Natural killer cell (primary cell): ENCODE data around the gene AOPEP. TPM values are rescaled to one million over a fixed set of nuclear protein-coding genes. Genes with fewer than 3 reads are reported as not detected.

Experiments
- ATAC-seq, 3 donors: fragments of 150-1000 bp in 2 of 3; fragments of 200-7000 bp in 1 of 3; cut with Tn5 transposase; 1 replicate in 1 of 3; 2 replicates in 2 of 3; pipeline ENCODE4 v1.10.0; 2021; ENCODE audit warnings: mild to moderate bottlenecking in 2 of 3, moderate library complexity in 2 of 3
- DNase-seq, 2 donors: peaks; one replicate each; pipeline versions ENCODE4 v3.0.0 to v3.0.0-alpha.2; 2013 to 2021; ENCODE audit warnings: mixed read lengths in 1 of 2
- H3K27ac ChIP-seq: one replicate; pipeline ENCODE4 v1.5.1; 2013; ENCODE audit warnings: mild to moderate bottlenecking, low read length
- H3K27me3 ChIP-seq: one replicate; pipeline ENCODE4 v1.6.1; 2013; ENCODE audit warnings: low read length; ENCODE audit not compliant: control insufficient read depth, insufficient read depth
- H3K36me3 ChIP-seq: one replicate; pipeline ENCODE4 v1.6.1; 2013; ENCODE audit warnings: low read length; ENCODE audit not compliant: control insufficient read depth, insufficient read depth
- H3K4me1 ChIP-seq: one replicate; pipeline ENCODE4 v1.6.1; 2013; ENCODE audit warnings: low read length; ENCODE audit not compliant: control insufficient read depth, insufficient read depth
- H3K4me3 ChIP-seq: one replicate; pipeline ENCODE4 v1.5.1; 2013; ENCODE audit warnings: low read length
- H3K9me3 ChIP-seq: one replicate; pipeline ENCODE4 v1.6.1; 2013; ENCODE audit warnings: low read length; ENCODE audit not compliant: control insufficient read depth, insufficient read depth
- H3K27ac Mint-ChIP-seq, 2 donors: one replicate each; pipeline ENCODE4 v1.8.0; 2022; ENCODE audit warnings: mild to moderate bottlenecking in 2 of 2, mixed read lengths in 2 of 2, moderate library complexity in 1 of 2
- H3K27me3 Mint-ChIP-seq, 2 donors: one replicate each; pipeline ENCODE4 v1.8.0; 2022; ENCODE audit warnings: low read depth in 2 of 2, mixed read lengths in 2 of 2
- H3K36me3 Mint-ChIP-seq: one replicate; pipeline ENCODE4 v1.8.0; 2022; ENCODE audit warnings: mixed read lengths
- H3K4me1 Mint-ChIP-seq, 2 donors: one replicate each; pipeline ENCODE4 v1.8.0; 2022; ENCODE audit warnings: mixed read lengths in 2 of 2
- H3K4me3 Mint-ChIP-seq: one replicate; pipeline ENCODE4 v1.8.0; 2022; ENCODE audit warnings: mild to moderate bottlenecking, moderate library complexity, mixed read lengths
- H3K9me3 Mint-ChIP-seq, 2 donors: one replicate each; pipeline ENCODE4 v1.8.0; 2022; ENCODE audit warnings: mixed read lengths in 2 of 2
- CTCF ChIP-seq: fragments of 200-600 bp; IDR thresholded peaks from one replicate; pipeline ENCODE4 v1.8.0; 2022; ENCODE audit warnings: antibody characterized with exemption
- WGBS: methylation state at CpG from one replicate; pipeline ENCODE4 v1.1.7; 2013; ENCODE audit warnings: missing lambda C conversion rate; ENCODE audit not compliant: insufficient coverage; 5-methylcytosine and 5-hydroxymethylcytosine counted together
- intact Hi-C: fragments of 100-400 bp; cut with micrococcal nuclease; formaldehyde crosslinking; loops from one replicate; pipeline ENCODE4 v1.14.2; 2022
- total RNA-seq, 4 donors: library from RNA; stranded (reverse); fragments of 120-200 nt in 1 of 4; gene quantifications; one replicate each; pipeline versions ENCODE4 v1.2.3 to v1.2.4, GENCODE V29; 2013 to 2022

The AOPEP gene
- total RNA-seq, 3 donors from 2014 or later (not counting 1 experiment from before 2014, with no cell fraction given) = 20.1 to 22.6 (median 20.6) TPM

- peak overlapping the region in 1 of 2 donors; percentile 2 for H3K27ac Mint-ChIP-seq
Observed at GRCh38 chr9:94806307-94806893, 79.9 kb downstream of the AOPEP start.

GRCh38 chr9:94807556-94807955, 81.1 kb downstream of the AOPEP start:
- no peaks in the 10 kb centered on the region for H3K9me3 Mint-ChIP-seq
- Histone ChIP-seq H3K9me3 (no peaks in the 10 kb centered on the region), H3K27ac (no peak overlapping the region), H3K4me3 (no peak overlapping the region), H3K27me3 (no peaks in the 10 kb centered on the region), H3K4me1 (no peaks in the 10 kb centered on the region), H3K36me3 (peaks cover 3% of the 10 kb centered on the region)
- intact Hi-C loops = no loop called here
- no peak for TF ChIP-seq CTCF
- H3K4me3 Mint-ChIP-seq = no peak overlapping the region
- no peaks in the 10 kb centered on the region for H3K27me3 Mint-ChIP-seq
- H3K27ac Mint-ChIP-seq = no peak overlapping the region
- no peak for DNase-seq
- WGBS = 98% methylated on average over 2 of the region's 3 CpGs
- ATAC-seq = no peak
- H3K4me1 Mint-ChIP-seq = peaks cover 8 to 16% of the 10 kb centered on the region in 2 donors
- H3K36me3 Mint-ChIP-seq = no peaks in the 10 kb centered on the region

More at GRCh38 chr9:94806307-94806893, 79.9 kb downstream of the AOPEP start:
- Histone ChIP-seq H3K27ac (no peak overlapping the region), H3K4me1 (no peaks in the 10 kb centered on the region), H3K27me3 (no peaks in the 10 kb centered on the region), H3K4me3 (no peak overlapping the region), H3K36me3 (peaks cover 3% of the 10 kb centered on the region), H3K9me3 (no peaks in the 10 kb centered on the region)
- H3K36me3 Mint-ChIP-seq = no peaks in the 10 kb centered on the region
- intact Hi-C loops = no loop called here
- H3K9me3 Mint-ChIP-seq = no peaks in the 10 kb centered on the region
- DNase-seq (no peak), ATAC-seq (no peak)
- no peak for TF ChIP-seq CTCF
- H3K27me3 Mint-ChIP-seq = no peaks in the 10 kb centered on the region
- WGBS = 100% methylated on average over 2 of the region's 3 CpGs
- H3K4me1 Mint-ChIP-seq = peaks cover 15 to 24% of the 10 kb centered on the region in 2 donors
- no peak overlapping the region for H3K4me3 Mint-ChIP-seq

GRCh38 chr9:94808926-94809700, 82.6 kb downstream of the AOPEP start:
- Histone ChIP-seq H3K4me3 (no peak overlapping the region), H3K27ac (no peak overlapping the region), H3K4me1 (no peaks in the 10 kb centered on the region), H3K9me3 (no peaks in the 10 kb centered on the region), H3K36me3 (peaks cover 3% of the 10 kb centered on the region), H3K27me3 (no peaks in the 10 kb centered on the region)
- DNase-seq (no peak), ATAC-seq (no peak)
- 96% methylated on average over 6 of the region's 6 CpGs for WGBS
- H3K36me3 Mint-ChIP-seq = no peaks in the 10 kb centered on the region
- H3K27ac Mint-ChIP-seq = no peak overlapping the region
- intact Hi-C loops = no loop called here
- H3K4me1 Mint-ChIP-seq = peaks cover 7 to 15% of the 10 kb centered on the region in 2 donors
- H3K4me3 Mint-ChIP-seq = no peak overlapping the region
- H3K9me3 Mint-ChIP-seq = no peaks in the 10 kb centered on the region
- no peaks in the 10 kb centered on the region for H3K27me3 Mint-ChIP-seq
- no peak for TF ChIP-seq CTCF
